ENCODE results near the gene COG5.

DNA sequence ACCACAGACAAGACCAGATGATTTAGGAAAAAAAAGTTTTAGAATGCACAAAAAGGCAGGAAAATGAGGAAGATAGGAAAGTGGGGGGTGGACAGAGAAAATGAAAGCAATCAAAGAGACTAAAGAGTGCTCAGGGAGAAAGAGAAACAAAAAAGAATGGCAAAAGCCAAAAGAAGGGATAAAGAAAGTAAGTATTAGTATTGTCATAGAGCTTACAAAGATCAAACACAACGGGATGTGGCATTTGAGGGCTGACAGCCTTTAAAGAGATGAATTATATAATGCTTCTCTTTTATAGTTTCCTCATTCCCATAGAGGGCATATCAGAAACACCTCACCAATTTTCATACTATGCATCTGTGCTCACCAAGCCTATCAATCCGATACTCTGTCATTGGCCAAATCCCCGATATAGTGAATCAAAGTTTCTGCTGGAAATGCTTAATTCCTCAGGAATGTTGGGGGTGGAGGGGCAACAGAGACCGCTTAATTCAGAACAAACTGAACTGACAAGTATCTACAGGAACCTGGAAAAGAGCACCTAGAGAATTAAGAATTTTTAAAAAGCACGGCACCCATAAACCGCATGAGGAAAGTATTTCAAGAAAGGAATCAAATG is 2.7 kb downstream of the COG5 start:
- no peak for TF ChIP-seq CTCF (IDR thresholded peaks at IDR 0.05)
- TF ChIP-seq, protein P1, sequence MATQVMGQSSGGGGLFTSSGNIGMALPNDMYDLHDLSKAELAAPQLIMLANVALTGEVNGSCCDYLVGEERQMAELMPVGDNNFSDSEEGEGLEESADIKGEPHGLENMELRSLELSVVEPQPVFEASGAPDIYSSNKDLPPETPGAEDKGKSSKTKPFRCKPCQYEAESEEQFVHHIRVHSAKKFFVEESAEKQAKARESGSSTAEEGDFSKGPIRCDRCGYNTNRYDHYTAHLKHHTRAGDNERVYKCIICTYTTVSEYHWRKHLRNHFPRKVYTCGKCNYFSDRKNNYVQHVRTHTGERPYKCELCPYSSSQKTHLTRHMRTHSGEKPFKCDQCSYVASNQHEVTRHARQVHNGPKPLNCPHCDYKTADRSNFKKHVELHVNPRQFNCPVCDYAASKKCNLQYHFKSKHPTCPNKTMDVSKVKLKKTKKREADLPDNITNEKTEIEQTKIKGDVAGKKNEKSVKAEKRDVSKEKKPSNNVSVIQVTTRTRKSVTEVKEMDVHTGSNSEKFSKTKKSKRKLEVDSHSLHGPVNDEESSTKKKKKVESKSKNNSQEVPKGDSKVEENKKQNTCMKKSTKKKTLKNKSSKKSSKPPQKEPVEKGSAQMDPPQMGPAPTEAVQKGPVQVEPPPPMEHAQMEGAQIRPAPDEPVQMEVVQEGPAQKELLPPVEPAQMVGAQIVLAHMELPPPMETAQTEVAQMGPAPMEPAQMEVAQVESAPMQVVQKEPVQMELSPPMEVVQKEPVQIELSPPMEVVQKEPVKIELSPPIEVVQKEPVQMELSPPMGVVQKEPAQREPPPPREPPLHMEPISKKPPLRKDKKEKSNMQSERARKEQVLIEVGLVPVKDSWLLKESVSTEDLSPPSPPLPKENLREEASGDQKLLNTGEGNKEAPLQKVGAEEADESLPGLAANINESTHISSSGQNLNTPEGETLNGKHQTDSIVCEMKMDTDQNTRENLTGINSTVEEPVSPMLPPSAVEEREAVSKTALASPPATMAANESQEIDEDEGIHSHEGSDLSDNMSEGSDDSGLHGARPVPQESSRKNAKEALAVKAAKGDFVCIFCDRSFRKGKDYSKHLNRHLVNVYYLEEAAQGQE (IDR thresholded peaks at IDR 0.05; ENCODE audit: insufficient read depth in 1 of 2, low read depth in 2 of 2, low read length in 1 of 2): no peak
- TF ChIP-seq POLR2AphosphoS5 (IDR thresholded peaks at IDR 0.05; ENCODE audit: low read depth, low read length): no peak
- TF ChIP-seq SIN3A (IDR thresholded peaks at IDR 0.05; ENCODE audit: borderline replicate concordance, insufficient read depth, low read depth, low read length): no peak
